NCI-H524 (cell line): ENCODE results near the gene CLP1.
"Not testable (repeated sequence)": the region's sequence is repeated elsewhere in the genome, so short reads cannot be mapped to it uniquely, and the experiment has no call there.

ENCODE experiments used
- DNase-seq, 2 experiments: peaks; one replicate each; lab custom pipeline; 2025; lab: John Stamatoyannopoulos, UW

The CLP1 gene

GRCh38 chr11:57641011-57641807 is 16.4 kb upstream of the CLP1 start:
- DNase-seq = peak; percentile 58 to 78

GRCh38 chr11:57643802-57644201 is 13.8 kb upstream of the CLP1 start:
- no peak for DNase-seq

DNA sequence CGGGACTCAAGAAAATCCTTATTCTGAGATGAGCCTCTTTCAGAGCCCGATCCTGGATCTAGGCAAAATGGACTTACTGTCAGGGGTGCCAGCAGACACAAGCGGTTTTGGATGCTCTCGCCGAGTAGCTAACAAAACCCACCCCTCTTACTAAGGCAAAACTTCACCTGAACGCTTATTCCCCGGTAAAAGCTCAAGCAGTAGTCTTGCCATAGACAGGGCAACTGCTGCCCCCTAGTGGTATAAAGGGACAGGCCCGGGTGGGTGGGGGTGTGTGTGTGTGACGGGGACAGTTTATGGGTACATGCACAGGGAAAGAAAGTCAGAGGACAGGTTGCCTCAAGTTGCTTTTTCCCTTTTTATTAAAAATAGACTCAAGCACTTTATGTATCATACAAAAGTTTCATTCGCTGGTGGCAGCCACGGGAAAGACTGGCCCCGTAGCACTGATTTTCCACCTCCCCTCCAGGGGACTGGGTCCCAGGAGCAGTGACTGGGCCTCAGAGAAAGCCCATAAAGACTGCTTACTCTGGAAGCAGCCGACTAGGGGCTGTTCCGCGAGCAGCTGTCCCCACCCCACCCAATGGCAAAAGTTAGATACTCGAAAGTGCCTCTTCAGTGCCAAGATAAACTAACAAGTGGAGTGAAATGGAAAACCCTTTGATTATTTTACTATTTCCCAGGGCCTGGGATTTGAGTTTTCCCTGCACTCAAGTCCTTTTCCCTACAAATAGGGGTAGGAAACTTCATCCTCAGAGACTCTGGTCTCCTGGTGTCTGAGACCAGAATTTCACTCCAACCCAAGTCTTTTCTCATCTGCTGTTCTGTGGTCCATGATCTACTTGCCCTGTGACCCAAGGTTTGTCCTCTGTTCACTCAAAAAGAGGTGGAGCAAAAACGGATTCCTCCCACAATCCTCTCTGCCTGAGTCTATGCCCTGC is 12.5 kb upstream of the CLP1 start:
- DNase-seq = peak; percentile 63 to 73

GRCh38 chr11:57645689-57646085 is 11.9 kb upstream of the CLP1 start:
- DNase-seq = no peak

DNA sequence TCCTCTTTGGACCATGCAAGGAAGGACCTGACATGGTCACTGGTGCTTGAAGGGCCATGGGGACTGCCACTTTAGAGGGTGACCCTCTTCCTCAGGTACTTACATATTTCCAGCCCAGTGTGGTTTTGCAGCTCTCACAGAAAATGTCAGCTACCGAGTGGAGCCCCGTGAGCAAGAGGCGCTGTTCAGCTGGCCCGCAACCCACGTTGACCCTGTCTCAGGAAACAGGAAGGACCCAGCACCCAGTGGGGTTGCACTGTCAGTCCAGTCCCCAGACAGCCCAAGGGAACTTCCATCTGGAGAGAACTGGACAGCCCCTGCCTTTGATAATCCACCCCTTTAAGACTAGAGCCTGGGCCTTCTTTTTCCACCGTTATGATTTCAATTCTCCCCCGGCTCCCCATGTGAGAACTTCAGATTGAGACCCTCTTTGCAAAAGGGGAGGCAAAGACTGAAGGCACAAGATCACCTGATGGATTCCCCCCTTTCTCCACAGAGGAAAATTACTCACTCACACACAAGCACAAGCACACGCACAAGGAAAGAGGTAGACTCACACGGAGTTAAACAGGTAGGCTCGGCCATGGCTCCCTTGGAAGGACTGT is 11.3 kb upstream of the CLP1 start:
- no peak for DNase-seq

- no peak for DNase-seq
Observed at GRCh38 chr11:57646799-57647303, 10.7 kb upstream of the CLP1 start.

DNA sequence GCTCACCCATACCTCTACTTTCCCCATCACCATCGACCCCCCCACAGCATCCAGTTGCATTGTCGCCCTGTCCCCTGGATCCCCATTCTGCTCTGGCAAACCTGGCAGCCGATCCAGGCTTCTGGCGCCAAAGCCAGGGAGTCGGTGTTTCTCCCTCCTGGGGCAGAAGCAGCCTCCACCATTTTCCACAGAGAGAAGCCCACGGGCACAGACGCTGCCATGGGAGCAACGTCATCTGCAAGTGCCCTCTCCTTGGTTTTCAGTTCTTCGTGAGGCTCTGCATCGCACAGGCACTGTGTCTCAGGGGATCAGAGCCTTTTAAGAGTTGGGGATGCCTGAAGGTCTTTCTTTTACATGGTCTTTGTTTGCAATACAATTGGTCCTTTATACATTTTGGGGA is 10.2 kb upstream of the CLP1 start:
- DNase-seq = no peak

DNA sequence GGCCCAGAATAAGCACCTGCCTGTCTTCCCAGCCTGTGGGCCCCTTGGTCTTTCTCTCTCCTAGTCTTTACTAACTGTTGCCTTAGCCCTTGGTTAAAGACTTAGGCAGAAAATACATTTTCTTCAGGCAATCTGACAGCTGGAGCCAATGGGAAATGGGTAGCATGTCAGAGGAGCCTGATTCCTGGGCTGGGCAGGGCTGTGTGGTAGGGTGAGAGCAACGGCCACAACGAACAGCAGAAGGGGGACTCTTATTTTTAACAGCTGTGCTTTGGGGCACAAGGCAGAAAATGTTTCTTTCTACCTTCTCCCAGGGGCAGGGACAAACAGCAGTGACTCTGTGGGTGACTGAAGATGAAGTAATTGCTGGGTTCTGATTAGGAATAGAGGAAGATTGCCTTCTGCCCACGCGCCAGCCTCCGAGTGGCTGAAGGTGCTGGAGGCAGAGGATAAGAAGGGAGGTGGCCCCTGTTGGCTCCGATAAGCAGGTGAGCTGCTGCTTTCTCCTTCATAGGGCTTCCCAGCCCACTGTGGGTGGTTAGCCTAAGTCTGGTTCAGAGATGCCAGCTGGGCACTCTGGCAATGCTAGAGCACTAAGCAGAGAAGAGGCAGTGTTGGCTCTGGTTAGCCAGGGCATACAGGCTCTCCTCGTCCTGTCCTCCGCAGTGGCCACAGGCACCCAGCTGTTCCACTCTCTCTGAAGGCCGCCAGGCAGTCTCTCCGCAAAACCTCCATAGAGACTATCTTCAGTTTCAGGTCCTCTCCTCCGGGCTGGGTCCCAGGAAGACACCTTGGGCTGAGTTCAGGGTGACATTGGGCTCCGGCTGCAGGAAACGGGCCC is 9.4 kb upstream of the CLP1 start:
- peak; percentile 10 to 18 for DNase-seq

- DNase-seq = no peak
Observed at GRCh38 chr11:57648801-57649735, 8.5 kb upstream of the CLP1 start.

DNA sequence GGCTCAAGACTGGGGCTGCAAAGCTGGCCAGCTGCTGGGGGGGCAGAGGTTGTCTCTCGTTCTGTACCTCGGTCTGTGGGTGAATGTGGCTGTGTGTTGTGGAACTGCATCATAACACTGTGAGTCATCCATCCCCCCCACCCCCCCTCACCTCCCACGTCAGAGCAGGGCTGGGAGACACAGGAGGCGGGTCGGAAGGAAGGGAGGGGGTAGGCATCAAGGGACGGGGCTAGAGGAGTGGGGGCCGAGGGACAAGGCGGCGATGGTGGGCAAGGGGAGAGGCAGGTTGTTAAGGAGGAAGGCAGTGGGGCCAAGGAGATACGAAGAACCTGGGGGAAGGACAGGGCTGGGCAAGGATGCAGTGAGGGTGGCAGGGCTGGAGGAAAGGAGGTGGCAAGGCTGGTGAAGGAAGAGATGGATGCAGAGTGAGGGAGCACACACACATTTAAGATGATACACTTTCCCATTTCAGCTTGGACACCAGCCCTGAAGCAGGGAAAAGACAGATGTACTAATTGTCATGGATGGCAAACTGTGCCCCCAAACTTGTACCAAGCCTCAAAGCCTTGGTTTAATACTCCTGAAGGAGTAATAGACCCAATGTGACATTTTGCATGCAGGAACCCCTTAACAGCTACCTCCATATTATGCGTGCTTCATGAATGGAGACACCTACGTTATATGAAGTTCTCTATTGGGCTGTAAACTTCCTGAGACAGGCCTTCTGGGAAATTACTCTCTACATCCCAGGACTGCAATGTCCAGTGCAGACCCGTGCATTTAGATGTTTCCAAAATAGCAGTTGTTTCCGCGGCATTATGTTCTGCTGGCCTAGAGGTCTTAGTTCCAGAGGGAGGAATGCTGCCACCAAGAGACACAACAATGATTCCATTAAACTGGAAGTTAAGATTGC is 7.5 kb upstream of the CLP1 start, which contains the start of gene YPEL4:
TSS of gene YPEL4 (minus strand) at position 87 of the 913 bp plus-strand sequence. CDS start 2,805 bp downstream, outside the sequence.
- DNase-seq = no peak

GRCh38 chr11:57650739-57651090 is 6.8 kb upstream of the CLP1 start:
- no peak for DNase-seq

GRCh38 chr11:57651408-57651807 is 6.2 kb upstream of the CLP1 start:
- DNase-seq = no peak

DNA sequence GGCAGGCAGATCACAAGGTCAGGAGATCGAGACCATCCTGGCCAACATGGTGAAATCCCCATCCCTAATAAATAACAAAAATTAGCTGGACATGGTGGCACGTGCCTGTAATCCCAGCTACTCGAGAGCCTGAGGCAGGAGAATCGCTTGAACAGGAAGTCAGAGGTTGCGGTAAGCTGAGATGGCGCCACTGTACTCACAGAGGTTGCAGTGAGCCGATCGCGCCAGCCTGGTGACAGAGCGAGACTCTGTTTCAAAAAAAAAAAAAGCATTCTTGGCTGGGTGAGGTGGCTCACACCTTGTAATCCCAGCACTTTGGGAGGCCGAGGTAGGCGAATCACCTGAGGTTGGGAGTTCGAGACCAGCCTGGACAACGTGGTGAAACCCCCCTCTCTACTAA is 5.3 kb upstream of the CLP1 start:
- not testable (repeated sequence) for DNase-seq

GRCh38 chr11:57652662-57653061 is 4.9 kb upstream of the CLP1 start:
- no peak for DNase-seq

GRCh38 chr11:57653163-57653562 is 4.4 kb upstream of the CLP1 start:
- no peak for DNase-seq

DNA sequence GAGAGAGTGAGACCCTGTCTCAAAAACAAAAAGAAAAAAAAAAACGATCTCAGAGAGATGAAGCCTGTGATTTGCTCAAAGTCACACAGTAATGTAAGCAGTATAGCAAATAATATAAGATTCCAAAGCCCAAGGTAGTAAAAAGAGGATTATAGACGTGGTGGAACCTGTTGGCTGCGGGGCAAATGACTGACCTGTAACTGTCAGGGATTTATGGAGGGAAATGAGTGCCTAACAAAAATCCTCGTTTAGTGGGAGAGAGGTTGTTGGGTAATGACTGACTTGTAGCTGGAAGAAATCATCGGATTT is 723 bp upstream of the CLP1 start:
- DNase-seq = no peak

GRCh38 chr11:57658023-57658361 is 430 bp downstream of the CLP1 start:
- no peak for DNase-seq

- no peak for DNase-seq
Observed at GRCh38 chr11:57659669-57660068, 2.1 kb downstream of the CLP1 start.

GRCh38 chr11:57662893-57663292 is 5.3 kb downstream of the CLP1 start:
- DNase-seq = peak in 1 of 2 experiments; percentile 18

DNA sequence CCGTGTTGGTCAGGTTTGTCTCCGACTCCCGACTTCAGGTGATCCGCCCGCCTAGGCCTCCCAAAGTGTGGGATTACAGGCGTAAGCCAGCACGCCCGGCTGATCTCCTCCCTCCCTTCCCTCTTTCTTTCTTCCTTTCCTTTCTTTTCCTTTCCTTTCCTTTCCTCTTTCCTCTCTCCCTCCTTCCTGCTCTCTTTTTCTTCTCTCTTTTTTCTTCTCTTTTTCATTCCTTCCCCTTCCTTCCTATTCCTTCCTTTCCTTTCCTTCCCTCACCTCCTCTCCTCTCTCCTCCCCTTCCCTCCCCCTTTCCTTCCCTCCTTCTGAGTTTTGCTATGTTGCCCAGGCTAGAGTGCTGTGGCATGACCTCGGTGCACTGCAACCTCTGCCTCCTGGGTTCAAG is 6.4 kb downstream of the CLP1 start:
- no peak for DNase-seq
